GM12892 (cell line): ENCODE results near the gene OR51G2.

Experiments
- POLR2A ChIP-seq: IDR thresholded peaks from 2 replicates; pipeline ENCODE4 v1.6.1; 2011; ENCODE audit warnings: low read depth, low read length, control low read depth
- POLR2AphosphoS5 ChIP-seq: IDR thresholded peaks from 2 replicates; pipeline ENCODE4 v1.6.1; 2011; ENCODE audit warnings: low read depth, low read length, control low read depth
- TAF1 ChIP-seq: IDR thresholded peaks from 2 replicates; pipeline ENCODE4 v1.6.1; 2011; ENCODE audit warnings: low read depth, mild to moderate bottlenecking, control low read depth, low read length, borderline replicate concordance

- TF ChIP-seq POLR2A (no peak), TAF1 (no peak), POLR2AphosphoS5 (no peak)
Measured at GRCh38 chr11:4882543-4882942, 36.6 kb downstream of the OR51G2 start.
